Ovary (tissue), 9 donors: Measurements from ENCODE around the gene SMYD5. TPM values are rescaled to one million over a fixed set of nuclear protein-coding genes. Genes with fewer than 3 reads are reported as not detected.

Experiments
- DNase-seq, 5 donors: peaks; one replicate each; pipeline ENCODE4 v3.0.0-alpha.2; 2019 to 2020
- H3K27ac ChIP-seq, 2 donors: fragments of 200-600 bp; one replicate each; pipeline versions ENCODE4 v1.5.1 to v1.8.0; 2019 to 2022
- H3K27me3 ChIP-seq: fragments of 200-600 bp; one replicate; pipeline ENCODE4 v1.8.0; 2022
- H3K36me3 ChIP-seq: fragments of 200-600 bp; sonication (generic); one replicate; pipeline ENCODE4 v1.5.1; 2019
- H3K4me1 ChIP-seq: one replicate; pipeline ENCODE4 v1.8.1; 2013; ENCODE audit warnings: mild to moderate bottlenecking, moderate library complexity; ENCODE audit not compliant: insufficient read depth
- H3K4me3 ChIP-seq: fragments of 200-600 bp; sonication (generic); one replicate; pipeline ENCODE4 v1.5.1; 2017
- H3K9me3 ChIP-seq, 2 donors: fragments of 200-600 bp in 1 of 2; sonication (generic) in 1 of 2; one replicate each; pipeline versions ENCODE4 v1.5.1 to v1.8.1; 2013 to 2019; ENCODE audit warnings: mild to moderate bottlenecking in 1 of 2, moderate library complexity in 1 of 2
- CTCF ChIP-seq, 3 donors: fragments of 450-650 bp in 2 of 3; fragments of 200-600 bp in 1 of 3; IDR thresholded peaks; one replicate each; pipeline versions ENCODE4 v1.5.1 to v1.8.0; 2016 to 2022; ENCODE audit warnings: antibody characterized with exemption in 3 of 3, mild to moderate bottlenecking in 1 of 3
- EP300 ChIP-seq: sonication (generic); formaldehyde crosslinking; IDR thresholded peaks from one replicate; pipeline ENCODE4 v1.6.1; 2017; ENCODE audit warnings: antibody characterized with exemption
- POLR2A ChIP-seq: fragments of 450-650 bp; IDR thresholded peaks from one replicate; pipeline ENCODE4 v1.6.1; 2017; ENCODE audit warnings: antibody characterized with exemption, mild to moderate bottlenecking, moderate library complexity
- WGBS, 3 donors: extraction: QIAGEN DNeasy Blood & Tissue Kit in 1 of 3; methylation state at CpG; one replicate each; pipeline versions ENCODE4 v1.1.5 to v1.1.7; 2013 to 2017; 5-methylcytosine and 5-hydroxymethylcytosine counted together
- intact Hi-C, 4 donors: fragments of 100-400 bp; cut with DNase I; formaldehyde crosslinking; loops; one replicate each; pipeline versions ENCODE4 v1.11.0 to v1.15.1; 2022 to 2023
- polyA plus RNA-seq, 2 donors: library from polyadenylated mRNA; stranded (reverse); fragments of 200-250 nt in 1 of 2; fragments of 350-450 nt in 1 of 2; fragmentation: Illumina TruSeq in 1 of 2; extraction: RNeasy Lipid Tissue Mini Kit (QIAGEN cat#74804) in 1 of 2; gene quantifications; one replicate each; pipeline ENCODE4 v1.2.3, GENCODE V29; 2013 to 2014
- total RNA-seq, 7 donors: library from RNA; depleted of rRNA in 2 of 7; stranded (reverse); fragments of >200 nt in 2 of 7; fragmentation: NEBNext Ultra II Directional in 3 of 7; extraction: Animal tissue kit (Norgen Biotek cat#: 25700) in 3 of 7; gene quantifications; one replicate each; pipeline versions ENCODE4 v1.1.0 to v1.2.4, GENCODE V29; 2016 to 2023
- donor health status: DM: no; HTN: no; CAD: no; lungs with moderate emphysema.
- donor health status: DM: no; HTN: no; CAD: no.
- donor health status: Bipolar disorder and iron deficiency.
- donor health status: DM: yes; HTN: yes; CAD: no.
- donor health status: DM: no; HTN: no; CAD: no.
- donor health status: DM: yes; HTN: yes; CAD: no.

SMYD5 gene
- total and polyA plus RNA-seq, 9 donors = 14.1 to 37.9 (median 26.1) TPM

- no peak for DNase-seq
- H3K36me3 ChIP-seq = no peaks in the 10 kb centered on the region
- no peaks in the 10 kb centered on the region for H3K9me3 ChIP-seq
- no peak overlapping the region for H3K4me3 ChIP-seq
- H3K27ac ChIP-seq = no peak overlapping the region
- intact Hi-C loops = no loop called here
- no peaks in the 10 kb centered on the region for H3K27me3 ChIP-seq
- peaks cover 3% of the 10 kb centered on the region for H3K4me1 ChIP-seq
- WGBS, 3 donors = 88 to 90% (median 89%) methylated on average over 15 of the region's 15 CpGs
- no peak for TF ChIP-seq POLR2A
- TF ChIP-seq EP300 = no peak
- TF ChIP-seq CTCF (IDR thresholded peaks at IDR 0.05) = no peak
Measured at GRCh38 chr2:73264332-73264606, 50.2 kb downstream of the SMYD5 start.

- H3K36me3 ChIP-seq = no peaks in the 10 kb centered on the region
- H3K4me3 ChIP-seq = no peak overlapping the region
- intact Hi-C loops = no loop called here
- H3K27ac ChIP-seq = no peak overlapping the region
- H3K4me1 ChIP-seq = peaks cover 3% of the 10 kb centered on the region
- no peak for DNase-seq
- no peaks in the 10 kb centered on the region for H3K9me3 ChIP-seq
- no peak for TF ChIP-seq POLR2A
- no peak for TF ChIP-seq EP300
- TF ChIP-seq CTCF (IDR thresholded peaks at IDR 0.05) = no peak
- no peaks in the 10 kb centered on the region for H3K27me3 ChIP-seq
- 78 to 90% (median 79%) methylated on average over 4 of the region's 4 CpGs for WGBS, 3 donors
Measured at GRCh38 chr2:73264783-73265182, 50.7 kb downstream of the SMYD5 start.

- WGBS, 3 donors = 91 to 93% (median 92%) methylated on average over 28 of the region's 28 CpGs
- TF ChIP-seq POLR2A (no peak), CTCF (IDR thresholded peaks at IDR 0.05) (no peak), EP300 (no peak)
- Histone ChIP-seq H3K9me3 (no peaks in the 10 kb centered on the region), H3K36me3 (no peaks in the 10 kb centered on the region), H3K27ac (no peak overlapping the region), H3K27me3 (no peaks in the 10 kb centered on the region), H3K4me1 (peaks cover 3% of the 10 kb centered on the region), H3K4me3 (no peak overlapping the region)
- no peak for DNase-seq
- intact Hi-C loops = no loop called here
Measured at GRCh38 chr2:73265298-73266060, 51.4 kb downstream of the SMYD5 start.

GRCh38 chr2:73266061-73266901 lies 52.2 kb downstream of the SMYD5 start:
- Histone ChIP-seq H3K9me3 (no peaks in the 10 kb centered on the region), H3K4me3 (no peak overlapping the region), H3K36me3 (no peaks in the 10 kb centered on the region), H3K27me3 (no peaks in the 10 kb centered on the region), H3K27ac (no peak overlapping the region), H3K4me1 (peaks cover 3% of the 10 kb centered on the region)
- intact Hi-C loops = no loop called here
- no peak for DNase-seq
- WGBS, 3 donors = 88 to 91% (median 88%) methylated on average over 24 to 26 of the region's 26 CpGs
- TF ChIP-seq POLR2A (no peak), CTCF (IDR thresholded peaks at IDR 0.05) (no peak), EP300 (no peak)
